Suprapubic skin (tissue), 4 donors: ENCODE data around the gene IMMP2L.

ENCODE experiments used
- EP300 ChIP-seq: sonication (generic); formaldehyde crosslinking; IDR thresholded peaks from one replicate; pipeline ENCODE4 v1.6.1; 2017; ENCODE audit warnings: antibody characterized with exemption
- POLR2A ChIP-seq, 2 donors: fragments of 450-650 bp; IDR thresholded peaks; one replicate each; pipeline ENCODE4 v1.6.1; 2017; ENCODE audit warnings: antibody characterized with exemption in 2 of 2, mild to moderate bottlenecking in 2 of 2, moderate library complexity in 2 of 2
- POLR2AphosphoS5 ChIP-seq, 3 donors: sonication (generic); formaldehyde crosslinking; IDR thresholded peaks; one replicate each; pipeline ENCODE4 v1.6.1; 2017; ENCODE audit warnings: antibody characterized with exemption in 3 of 3
- TF ChIP-seq, protein P1 (sequence below), 2 donors: fragments of 200-600 bp in 1 of 2; fragments of 450-650 bp in 1 of 2; sonication (generic) in 1 of 2; IDR thresholded peaks; one replicate each; pipeline ENCODE4 v1.5.1; 2016 to 2019; ENCODE audit warnings: antibody characterized with exemption in 2 of 2, mild to moderate bottlenecking in 1 of 2, moderate library complexity in 1 of 2

DNA sequence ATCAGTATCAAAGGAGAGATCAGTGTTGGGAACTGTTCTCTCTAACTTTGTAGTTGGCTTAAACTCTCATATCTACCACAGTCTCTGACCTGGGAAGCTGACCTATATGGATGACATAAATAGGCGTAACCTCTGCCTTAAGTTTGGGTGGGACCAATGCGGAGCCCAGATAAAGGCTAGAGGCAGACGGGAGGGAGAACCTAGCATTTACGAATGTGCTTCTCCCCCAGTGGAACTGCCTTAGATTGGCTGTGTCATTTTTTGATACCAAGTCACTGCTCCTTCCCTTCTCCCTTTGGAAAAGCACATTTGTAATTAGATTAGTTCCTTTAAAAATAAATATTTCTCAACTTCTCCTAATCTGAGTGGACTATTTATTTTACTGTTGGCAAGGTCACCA, 495.0 kb downstream of the IMMP2L start:
- TF ChIP-seq POLR2A (IDR thresholded peaks at IDR 0.05) = no peak
- TF ChIP-seq, protein P1, sequence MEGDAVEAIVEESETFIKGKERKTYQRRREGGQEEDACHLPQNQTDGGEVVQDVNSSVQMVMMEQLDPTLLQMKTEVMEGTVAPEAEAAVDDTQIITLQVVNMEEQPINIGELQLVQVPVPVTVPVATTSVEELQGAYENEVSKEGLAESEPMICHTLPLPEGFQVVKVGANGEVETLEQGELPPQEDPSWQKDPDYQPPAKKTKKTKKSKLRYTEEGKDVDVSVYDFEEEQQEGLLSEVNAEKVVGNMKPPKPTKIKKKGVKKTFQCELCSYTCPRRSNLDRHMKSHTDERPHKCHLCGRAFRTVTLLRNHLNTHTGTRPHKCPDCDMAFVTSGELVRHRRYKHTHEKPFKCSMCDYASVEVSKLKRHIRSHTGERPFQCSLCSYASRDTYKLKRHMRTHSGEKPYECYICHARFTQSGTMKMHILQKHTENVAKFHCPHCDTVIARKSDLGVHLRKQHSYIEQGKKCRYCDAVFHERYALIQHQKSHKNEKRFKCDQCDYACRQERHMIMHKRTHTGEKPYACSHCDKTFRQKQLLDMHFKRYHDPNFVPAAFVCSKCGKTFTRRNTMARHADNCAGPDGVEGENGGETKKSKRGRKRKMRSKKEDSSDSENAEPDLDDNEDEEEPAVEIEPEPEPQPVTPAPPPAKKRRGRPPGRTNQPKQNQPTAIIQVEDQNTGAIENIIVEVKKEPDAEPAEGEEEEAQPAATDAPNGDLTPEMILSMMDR (IDR thresholded peaks at IDR 0.05) = no peak
- TF ChIP-seq EP300 = no peak
- TF ChIP-seq POLR2AphosphoS5 (IDR thresholded peaks at IDR 0.05) = no peak
